Measurements from ENCODE around the gene DUSP16. TPM values are rescaled to one million over a fixed set of nuclear protein-coding genes. Genes with fewer than 3 reads are reported as not detected.

The DUSP16 gene
- total and polyA plus RNA-seq, 2 donors = 11.1 to 31.8 TPM

GRCh38 chr12:12518464-12518845 is 44.2 kb downstream of the DUSP16 start:
- no peaks in the 10 kb centered on the region for H3K36me3 ChIP-seq (ENCODE audit: insufficient read depth)
- WGBS = 97% methylated on average over 3 of the region's 3 CpGs
- no peaks in the 10 kb centered on the region for H3K4me1 ChIP-seq (ENCODE audit: insufficient read depth)
- DNase-seq (ENCODE audit: extremely low spot score) = no peak
- no peak overlapping the region for H3K27ac ChIP-seq (ENCODE audit: low read depth)
- no peak overlapping the region for H3K4me3 ChIP-seq (ENCODE audit: low read depth, low read length)

GRCh38 chr12:12513416-12514006 is 49.2 kb downstream of the DUSP16 start:
- Histone ChIP-seq H3K36me3 (ENCODE audit: insufficient read depth) (no peaks in the 10 kb centered on the region), H3K4me3 (ENCODE audit: low read depth, low read length) (no peak overlapping the region), H3K4me1 (ENCODE audit: insufficient read depth) (peaks cover 2% of the 10 kb centered on the region), H3K27ac (ENCODE audit: low read depth) (no peak overlapping the region)
- 63% methylated on average over 3 of the region's 3 CpGs for WGBS
- no peak for DNase-seq (ENCODE audit: extremely low spot score)

- H3K4me3 ChIP-seq (ENCODE audit: low read depth, low read length) = no peak overlapping the region
- DNase-seq (ENCODE audit: extremely low spot score) = no peak
- no peak overlapping the region for H3K27ac ChIP-seq (ENCODE audit: low read depth)
Measured at GRCh38 chr12:12511895-12512711, 50.6 kb downstream of the DUSP16 start.

GRCh38 chr12:12511021-12511783 is 51.5 kb downstream of the DUSP16 start:
- WGBS = 65% methylated on average over 3 of the region's 3 CpGs
- Histone ChIP-seq H3K4me1 (ENCODE audit: insufficient read depth) (peaks cover 2% of the 10 kb centered on the region), H3K4me3 (ENCODE audit: low read depth, low read length) (no peak overlapping the region), H3K27ac (ENCODE audit: low read depth) (no peak overlapping the region), H3K36me3 (ENCODE audit: insufficient read depth) (no peaks in the 10 kb centered on the region)
- no peak for DNase-seq (ENCODE audit: extremely low spot score)

More at GRCh38 chr12:12511895-12512711, 50.6 kb downstream of the DUSP16 start:
- no peaks in the 10 kb centered on the region for H3K36me3 ChIP-seq (ENCODE audit: insufficient read depth)
- WGBS = 78% methylated on average over 5 of the region's 5 CpGs
- peaks cover 2% of the 10 kb centered on the region for H3K4me1 ChIP-seq (ENCODE audit: insufficient read depth)

GRCh38 chr12:12510551-12510950 is 52.1 kb downstream of the DUSP16 start:
- Histone ChIP-seq H3K27ac (ENCODE audit: low read depth) (no peak overlapping the region), H3K36me3 (ENCODE audit: insufficient read depth) (no peaks in the 10 kb centered on the region), H3K4me3 (ENCODE audit: low read depth, low read length) (no peak overlapping the region), H3K4me1 (ENCODE audit: insufficient read depth) (peaks cover 2% of the 10 kb centered on the region)
- 96% methylated on average over 2 of the region's 2 CpGs for WGBS
- no peak for DNase-seq (ENCODE audit: extremely low spot score)

- no peak overlapping the region for H3K27ac ChIP-seq (ENCODE audit: low read depth)
- peaks cover 4% of the 10 kb centered on the region for H3K4me1 ChIP-seq (ENCODE audit: insufficient read depth)
- no peaks in the 10 kb centered on the region for H3K36me3 ChIP-seq (ENCODE audit: insufficient read depth)
- DNase-seq (ENCODE audit: extremely low spot score) = no peak
- WGBS = 98% methylated on average over 2 of the region's 2 CpGs
- H3K4me3 ChIP-seq (ENCODE audit: low read depth, low read length) = no peak overlapping the region
Measured at GRCh38 chr12:12510141-12510540, 52.5 kb downstream of the DUSP16 start.

GRCh38 chr12:12508612-12509011 is 54.1 kb downstream of the DUSP16 start:
- no peaks in the 10 kb centered on the region for H3K36me3 ChIP-seq (ENCODE audit: insufficient read depth)
- WGBS = 98% methylated on average over 2 of the region's 2 CpGs
- H3K4me3 ChIP-seq (ENCODE audit: low read depth, low read length) = no peak overlapping the region
- peaks cover 4% of the 10 kb centered on the region for H3K4me1 ChIP-seq (ENCODE audit: insufficient read depth)
- no peak for DNase-seq (ENCODE audit: extremely low spot score)
- no peak overlapping the region for H3K27ac ChIP-seq (ENCODE audit: low read depth)

- Histone ChIP-seq H3K36me3 (ENCODE audit: insufficient read depth) (no peaks in the 10 kb centered on the region), H3K4me3 (ENCODE audit: low read depth, low read length) (no peak overlapping the region), H3K4me1 (ENCODE audit: insufficient read depth) (peaks cover 4% of the 10 kb centered on the region), H3K27ac (ENCODE audit: low read depth) (no peak overlapping the region)
- WGBS = 63% methylated on average over 1 of the region's 1 CpG
- DNase-seq (ENCODE audit: extremely low spot score) = no peak
Measured at GRCh38 chr12:12507121-12507520, 55.5 kb downstream of the DUSP16 start.

GRCh38 chr12:12506496-12506890 is 56.2 kb downstream of the DUSP16 start:
- 29% methylated on average over 3 of the region's 3 CpGs for WGBS
- H3K36me3 ChIP-seq (ENCODE audit: insufficient read depth) = no peaks in the 10 kb centered on the region
- H3K4me3 ChIP-seq (ENCODE audit: low read depth, low read length) = no peak overlapping the region
- H3K27ac ChIP-seq (ENCODE audit: low read depth) = no peak overlapping the region
- DNase-seq (ENCODE audit: extremely low spot score) = no peak
- peaks cover 2% of the 10 kb centered on the region for H3K4me1 ChIP-seq (ENCODE audit: insufficient read depth)

- H3K4me1 ChIP-seq (ENCODE audit: insufficient read depth) = peaks cover 2% of the 10 kb centered on the region
- H3K4me3 ChIP-seq (ENCODE audit: low read depth, low read length) = no peak overlapping the region
- H3K27ac ChIP-seq (ENCODE audit: low read depth) = no peak overlapping the region
- DNase-seq (ENCODE audit: extremely low spot score) = peak; percentile 46
- WGBS = 22% methylated on average over 11 of the region's 11 CpGs
- H3K36me3 ChIP-seq (ENCODE audit: insufficient read depth) = no peaks in the 10 kb centered on the region
Measured at GRCh38 chr12:12505544-12506495, 56.8 kb downstream of the DUSP16 start.

GRCh38 chr12:12503384-12504078 is 59.1 kb downstream of the DUSP16 start:
- DNase-seq (ENCODE audit: extremely low spot score) = no peak
- Histone ChIP-seq H3K4me3 (ENCODE audit: low read depth, low read length) (no peak overlapping the region), H3K27ac (ENCODE audit: low read depth) (no peak overlapping the region), H3K36me3 (ENCODE audit: insufficient read depth) (no peaks in the 10 kb centered on the region), H3K4me1 (ENCODE audit: insufficient read depth) (peaks cover 2% of the 10 kb centered on the region)
- WGBS = 89% methylated on average over 9 of the region's 9 CpGs

- Histone ChIP-seq H3K4me3 (ENCODE audit: low read depth, low read length) (no peak overlapping the region), H3K36me3 (ENCODE audit: insufficient read depth) (no peaks in the 10 kb centered on the region), H3K4me1 (ENCODE audit: insufficient read depth) (peaks cover 2% of the 10 kb centered on the region), H3K27ac (ENCODE audit: low read depth) (no peak overlapping the region)
- DNase-seq (ENCODE audit: extremely low spot score) = no peak
- 94% methylated on average over 5 of the region's 5 CpGs for WGBS
Measured at GRCh38 chr12:12502815-12503151, 59.9 kb downstream of the DUSP16 start.
